A673 (cell line): ENCODE measurements around the gene MYL11.

ENCODE experiments used
- EZH2 ChIP-seq: fragments of 200-600 bp; sonication (generic); IDR thresholded peaks from 2 replicates; pipeline ENCODE4 v1.6.1; 2017; ENCODE audit warnings: borderline replicate concordance, low read depth, mild to moderate bottlenecking, mixed read lengths, antibody characterized with exemption, low read length; ENCODE audit not compliant: poor library complexity, severe bottlenecking
- TF ChIP-seq, protein P1 (sequence below): fragments of 300-800, 200-600 bp; sonication (generic); conservative IDR thresholded peaks from 2 replicates; pipeline ENCODE4 v1.5.1; 2017; ENCODE audit warnings: low read depth, mild to moderate bottlenecking, antibody characterized with exemption, low read length, moderate library complexity, mixed read lengths

DNA sequence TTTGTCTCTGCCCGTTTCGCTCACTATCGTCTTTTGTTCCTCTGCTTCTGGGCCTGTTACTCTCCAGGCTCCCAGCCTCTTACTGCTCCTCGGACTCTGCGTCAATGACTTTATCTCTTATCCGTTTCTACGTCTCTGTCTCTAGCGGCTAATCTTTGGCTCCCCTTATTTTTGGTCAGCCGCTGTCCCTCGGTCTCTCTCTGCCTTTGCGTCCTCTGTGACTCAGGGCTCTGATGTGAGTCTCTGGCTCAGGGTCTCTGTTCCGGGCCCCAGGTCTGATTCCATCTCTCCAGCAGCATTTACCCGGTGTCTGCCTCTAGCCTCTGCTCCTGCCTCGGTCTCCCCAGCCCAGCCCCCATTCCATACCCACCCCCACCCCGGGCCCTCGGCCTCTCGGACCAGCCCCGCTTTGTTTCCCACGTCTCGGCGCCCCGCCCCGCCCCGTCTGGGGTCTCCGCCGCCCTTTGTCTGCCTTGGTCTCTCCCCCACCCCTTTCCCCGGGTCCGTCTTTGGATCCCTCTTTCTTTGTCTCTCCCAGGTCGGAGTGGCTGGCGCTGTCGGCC, 20.1 kb downstream of the MYL11 start:
- TF ChIP-seq, protein P1, sequence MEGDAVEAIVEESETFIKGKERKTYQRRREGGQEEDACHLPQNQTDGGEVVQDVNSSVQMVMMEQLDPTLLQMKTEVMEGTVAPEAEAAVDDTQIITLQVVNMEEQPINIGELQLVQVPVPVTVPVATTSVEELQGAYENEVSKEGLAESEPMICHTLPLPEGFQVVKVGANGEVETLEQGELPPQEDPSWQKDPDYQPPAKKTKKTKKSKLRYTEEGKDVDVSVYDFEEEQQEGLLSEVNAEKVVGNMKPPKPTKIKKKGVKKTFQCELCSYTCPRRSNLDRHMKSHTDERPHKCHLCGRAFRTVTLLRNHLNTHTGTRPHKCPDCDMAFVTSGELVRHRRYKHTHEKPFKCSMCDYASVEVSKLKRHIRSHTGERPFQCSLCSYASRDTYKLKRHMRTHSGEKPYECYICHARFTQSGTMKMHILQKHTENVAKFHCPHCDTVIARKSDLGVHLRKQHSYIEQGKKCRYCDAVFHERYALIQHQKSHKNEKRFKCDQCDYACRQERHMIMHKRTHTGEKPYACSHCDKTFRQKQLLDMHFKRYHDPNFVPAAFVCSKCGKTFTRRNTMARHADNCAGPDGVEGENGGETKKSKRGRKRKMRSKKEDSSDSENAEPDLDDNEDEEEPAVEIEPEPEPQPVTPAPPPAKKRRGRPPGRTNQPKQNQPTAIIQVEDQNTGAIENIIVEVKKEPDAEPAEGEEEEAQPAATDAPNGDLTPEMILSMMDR = no peak
- no peak for TF ChIP-seq EZH2
